ENCODE results near the gene KRTAP1-4.
"Not testable (repeated sequence)": the region's sequence is repeated elsewhere in the genome, so short reads cannot be mapped to it uniquely, and the experiment has no call there.

The KRTAP1-4 gene

GRCh38 chr17:41002814-41003213 lies 27.2 kb downstream of the KRTAP1-4 start:
- DNase-seq: no peak

GRCh38 chr17:41001795-41002194 lies 28.2 kb downstream of the KRTAP1-4 start:
- no peak for DNase-seq

- not testable (repeated sequence) for DNase-seq
These were observed 30.4 kb downstream of the KRTAP1-4 start, which contains the start of gene KRTAP3-2 for GRCh38 chr17:40999563-40999962. Gene KRTAP3-2 (minus strand): TSS chr17:40999906. CDS start chr17:40999853, 53 bp downstream.

- no peak for DNase-seq
These were observed 32.6 kb downstream of the KRTAP1-4 start for GRCh38 chr17:40997361-40997760.

GRCh38 chr17:40996829-40997228 lies 33.2 kb downstream of the KRTAP1-4 start:
- DNase-seq: no peak

GRCh38 chr17:40995116-40995515 lies 34.9 kb downstream of the KRTAP1-4 start:
- no peak for DNase-seq

- DNase-seq: no peak
These were observed 36.2 kb downstream of the KRTAP1-4 start, which contains the start of gene KRTAP3-3 for GRCh38 chr17:40993839-40994238. Gene KRTAP3-3 (minus strand): TSS chr17:40994164. CDS start chr17:40994097, 67 bp downstream.

- DNase-seq: no peak
These were observed 36.9 kb downstream of the KRTAP1-4 start for GRCh38 chr17:40993084-40993483.

- DNase-seq: no peak
These were observed 37.3 kb downstream of the KRTAP1-4 start for GRCh38 chr17:40992666-40993065.

GRCh38 chr17:40986920-40987319 lies 43.1 kb downstream of the KRTAP1-4 start:
- DNase-seq: no peak

GRCh38 chr17:40984226-40984625 lies 45.8 kb downstream of the KRTAP1-4 start, which contains the start of gene KRT40:
Gene KRT40 (minus strand): TSS chr17:40984326. CDS start chr17:40984273, 53 bp downstream.
- no peak for DNase-seq

- no peak for DNase-seq
These were observed 48.9 kb downstream of the KRTAP1-4 start for GRCh38 chr17:40981115-40981514.

GRCh38 chr17:40980596-40980995 lies 49.4 kb downstream of the KRTAP1-4 start:
- no peak for DNase-seq

- no peak for DNase-seq
These were observed 49.9 kb downstream of the KRTAP1-4 start for GRCh38 chr17:40980117-40980516.
